ENCODE data around the gene SLC5A3.

SLC5A3 gene

GRCh38 chr21:34073032-34073748 lies at the start of gene SLC5A3, which contains the start of gene MRPS6:
Gene SLC5A3, plus strand, starts transcription at chr21:34073578. Its CDS starts 21,621 bp downstream, at chr21:34095199.
Gene MRPS6, plus strand, starts transcription at chr21:34073578. Its CDS starts 123 bp downstream, at chr21:34073701.
- DNase-seq: peak; percentile 11

GRCh38 chr21:34023691-34024373 lies 49.5 kb upstream of the SLC5A3 start:
- DNase-seq: no peak

- no peak for DNase-seq
These were observed 49.0 kb upstream of the SLC5A3 start for GRCh38 chr21:34024374-34024693.

- DNase-seq: no peak
These were observed 45.5 kb upstream of the SLC5A3 start for GRCh38 chr21:34027721-34028461.

- peak; percentile 43 for DNase-seq
These were observed 43.4 kb upstream of the SLC5A3 start for GRCh38 chr21:34029743-34030528.

- peak; percentile 51 for DNase-seq
These were observed 41.5 kb upstream of the SLC5A3 start for GRCh38 chr21:34031835-34032370.

GRCh38 chr21:34034369-34035014 lies 38.9 kb upstream of the SLC5A3 start:
- no peak for DNase-seq

GRCh38 chr21:34035619-34036354 lies 37.6 kb upstream of the SLC5A3 start:
- DNase-seq: no peak

GRCh38 chr21:34037009-34037795 lies 36.2 kb upstream of the SLC5A3 start:
- no peak for DNase-seq

- no peak for DNase-seq
These were observed 33.5 kb upstream of the SLC5A3 start for GRCh38 chr21:34039678-34040382.

GRCh38 chr21:34042735-34043134 lies 30.6 kb upstream of the SLC5A3 start:
- no peak for DNase-seq

- DNase-seq: no peak
These were observed 30.0 kb upstream of the SLC5A3 start for GRCh38 chr21:34043333-34043732.

- no peak for DNase-seq
These were observed 26.5 kb upstream of the SLC5A3 start for GRCh38 chr21:34046917-34047316.

GRCh38 chr21:34047835-34048234 lies 25.5 kb upstream of the SLC5A3 start:
- no peak for DNase-seq

- DNase-seq: no peak
These were observed 21.2 kb upstream of the SLC5A3 start for GRCh38 chr21:34052171-34052570.

- DNase-seq: no peak
These were observed 19.1 kb upstream of the SLC5A3 start for GRCh38 chr21:34054259-34054658.

- DNase-seq: no peak
These were observed 17.8 kb upstream of the SLC5A3 start for GRCh38 chr21:34055615-34056014.

GRCh38 chr21:34061983-34062382 lies 11.4 kb upstream of the SLC5A3 start:
- DNase-seq: no peak

GRCh38 chr21:34065027-34065426 lies 8.4 kb upstream of the SLC5A3 start:
- DNase-seq: no peak

GRCh38 chr21:34071683-34072082 lies 1.7 kb upstream of the SLC5A3 start:
- DNase-seq: no peak

Data from SHP77 treated with DMSO at 0.1 percent for 48 hours (cell line).